ENCODE results near the gene ZNF175. TPM values are rescaled to one million over a fixed set of nuclear protein-coding genes. Genes with fewer than 3 reads are reported as not detected.

ZNF175 gene
- total and polyA plus RNA-seq, 9 of the 15 experiments (the other 6 are each of a cell fraction or from before 2014, with no cell fraction given): 3.7 to 37.9 (median 14.0) TPM

DNA sequence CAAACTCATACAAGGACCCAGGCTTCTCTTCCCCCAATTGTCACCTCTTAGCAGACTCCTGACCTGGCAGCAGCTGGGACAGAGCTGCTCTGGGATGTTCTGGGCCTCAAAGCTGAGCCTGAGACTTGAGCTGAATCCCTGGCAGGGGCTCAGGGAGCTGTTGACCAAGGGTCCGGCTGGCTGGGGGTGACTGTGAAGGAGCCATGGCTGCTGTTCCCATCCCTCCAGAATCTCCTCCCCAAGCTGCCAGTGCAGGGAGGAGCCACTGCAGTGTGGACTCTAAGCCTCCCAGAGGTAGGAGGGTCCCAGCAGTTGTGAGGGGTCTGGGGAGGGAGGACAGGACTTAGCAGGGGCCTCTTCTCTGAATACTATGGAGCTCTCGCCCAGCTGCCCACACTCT is 41.8 kb upstream of the ZNF175 start:
- FAIRE-seq: no peak
- no TSS peak for BruUV-seq (replicated peaks)
- CTCF ChIA-PET (ENCODE audit: low intra/inter-chr PET ratio): no interaction called here

More for the DNA sequence above, 41.8 kb upstream of the ZNF175 start:
- Histone ChIP-seq H3K9me1 (ENCODE audit: control insufficient read depth, insufficient read depth, low read length) (no peaks in the 10 kb centered on the region), H3K9me3 (replicated peaks; ENCODE audit: control insufficient read depth, insufficient read depth, low read depth, low read length) (no peaks in the 10 kb centered on the region), H3K9ac (ENCODE audit: insufficient read depth in 1 of 2, low read depth in 2 of 2, low read length in 2 of 2) (no peak overlapping the region), H3K27me3 (ENCODE audit: control insufficient read depth in 2 of 2, insufficient read depth in 2 of 2, low read length in 2 of 2) (no peaks in the 10 kb centered on the region), H3K36me3 (ENCODE audit: control insufficient read depth, insufficient read depth, low read length) (no peaks in the 10 kb centered on the region), H3K27ac (ENCODE audit: extremely low read depth, low read depth, low read length) (no peak overlapping the region), H3K79me2 (ENCODE audit: control insufficient read depth, insufficient read depth, low read length) (no peaks in the 10 kb centered on the region), H3K4me3 (no peak overlapping the region), H2AFZ (ENCODE audit: low read depth, low read length) (peak overlapping the region; percentile 28; the same call in 1 of the 2 replicates), H4K20me1 (replicated peaks; ENCODE audit: control insufficient read depth, insufficient read depth, low read length) (no peaks in the 10 kb centered on the region), H3K4me1 (replicated peaks in 1 of 2; ENCODE audit: control insufficient read depth in 2 of 2, insufficient read depth in 2 of 2, low read length in 2 of 2) (peaks cover 43 to 50% of the 10 kb centered on the region in 2 experiments), H3K4me2 (ENCODE audit: insufficient read depth, low read length) (no peak overlapping the region)
- POLR2A ChIA-PET: interaction anchor here (0.6 to 5.7 kb wide), 3 partner anchors 14 to 565 kb away, joined by 3 to 31 read pairs (median 3); no protein-coding TSS in a partner anchor
- in situ Hi-C loops (cut with MboI): no loop called here
- ATAC-seq: no peak
- intact Hi-C loops (cut with micrococcal nuclease): no loop called here
- no peak for DNase-seq (ENCODE audit: extremely low read depth in 1 of 4, low spot score in 3 of 4)
- WGBS (ENCODE audit: insufficient coverage, low coverage, missing lambda C conversion rate): 71% methylated on average over 2 of the region's 2 CpGs
- no peak for TF ChIP-seq MBD2 (IDR thresholded peaks at IDR 0.05; ENCODE audit: borderline replicate concordance, low read depth)
- TF ChIP-seq ZKSCAN3 (CRISPR knock-in tag; IDR thresholded peaks at IDR 0.05): no peak
- TF ChIP-seq PHF21A (IDR thresholded peaks at IDR 0.05; ENCODE audit: borderline replicate concordance, low read depth): no peak
- TF ChIP-seq, protein P1, sequence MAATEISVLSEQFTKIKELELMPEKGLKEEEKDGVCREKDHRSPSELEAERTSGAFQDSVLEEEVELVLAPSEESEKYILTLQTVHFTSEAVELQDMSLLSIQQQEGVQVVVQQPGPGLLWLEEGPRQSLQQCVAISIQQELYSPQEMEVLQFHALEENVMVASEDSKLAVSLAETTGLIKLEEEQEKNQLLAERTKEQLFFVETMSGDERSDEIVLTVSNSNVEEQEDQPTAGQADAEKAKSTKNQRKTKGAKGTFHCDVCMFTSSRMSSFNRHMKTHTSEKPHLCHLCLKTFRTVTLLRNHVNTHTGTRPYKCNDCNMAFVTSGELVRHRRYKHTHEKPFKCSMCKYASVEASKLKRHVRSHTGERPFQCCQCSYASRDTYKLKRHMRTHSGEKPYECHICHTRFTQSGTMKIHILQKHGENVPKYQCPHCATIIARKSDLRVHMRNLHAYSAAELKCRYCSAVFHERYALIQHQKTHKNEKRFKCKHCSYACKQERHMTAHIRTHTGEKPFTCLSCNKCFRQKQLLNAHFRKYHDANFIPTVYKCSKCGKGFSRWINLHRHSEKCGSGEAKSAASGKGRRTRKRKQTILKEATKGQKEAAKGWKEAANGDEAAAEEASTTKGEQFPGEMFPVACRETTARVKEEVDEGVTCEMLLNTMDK (IDR thresholded peaks at IDR 0.05; ENCODE audit: borderline replicate concordance, insufficient read depth, low read depth, low read length, poor library complexity, severe bottlenecking): no peak
- no peak for TF ChIP-seq ZNF175 (CRISPR knock-in tag; IDR thresholded peaks at IDR 0.05; ENCODE audit: low read depth)
- no peak for TF ChIP-seq NFATC3 (IDR thresholded peaks at IDR 0.05)

Data from K562 (cell line).